K562 (cell line): Measurements from ENCODE around the gene SOX12. TPM values are rescaled to one million over a fixed set of nuclear protein-coding genes. Genes with fewer than 3 reads are reported as not detected.

Source experiments
- ATAC-seq: fragments of 200-7000 bp; cut with Tn5 transposase; 3 replicates; pipeline ENCODE4 v1.9.1; 2020; ENCODE audit warnings: moderate library complexity
- BruUV-seq: library from RNA; stranded (reverse); fragments of 400-500 nt; replicated peaks from 2 replicates; lab custom pipeline; 2021; lab: Mats Ljungman, UMichigan
- CTCF ChIA-PET: fragments of 300-600 bp; formaldehyde crosslinking; extraction: SDS; loops from one replicate; lab custom pipeline; 2021; ENCODE audit warnings: low intra/inter-chr PET ratio; lab: Yijun Ruan, JAX
- POLR2A ChIA-PET: fragments of 300-600, 350-650 bp; sonication (Branson Sonifier 250); formaldehyde crosslinking; extraction: SDS; loops from one replicate; lab custom pipeline; 2021; ENCODE audit warnings: antibody characterized with exemption, inconsistent platforms; lab: Yijun Ruan, JAX
- DNase-seq, 4 experiments: peaks; one replicate each; pipeline versions ENCODE4 v3.0.0 to v3.0.0-alpha.2; 2011 to 2018; ENCODE audit warnings: low spot score in 3 of 4, mixed read lengths in 3 of 4; ENCODE audit errors: extremely low read depth in 1 of 4
- FAIRE-seq: peaks from 2 replicates; lab custom pipeline; 2011; peaks lifted over from hg19 to GRCh38; lab: Jason Lieb, UNC
- H2AFZ ChIP-seq: 2 replicates; pipeline ENCODE4 v1.6.0; 2011; ENCODE audit warnings: low read depth, low read length, control low read depth, inconsistent platforms
- H3K27ac ChIP-seq: fragments of 200-600 bp; 3 replicates; pipeline ENCODE4 v1.8.0; 2011; ENCODE audit warnings: low read depth, mild to moderate bottlenecking, control low read depth, inconsistent platforms, low read length, moderate library complexity, mixed read lengths; ENCODE audit errors: extremely low read depth
- H3K27me3 ChIP-seq, 2 experiments: fragments of 300-600 bp in 1 of 2; 2 replicates in 1 of 2; 3 replicates in 1 of 2; pipeline versions ENCODE4 v1.6.0 to v1.8.0; 2011; ENCODE audit warnings: inconsistent platforms in 2 of 2, low read length in 2 of 2, mild to moderate bottlenecking in 1 of 2, mixed read lengths in 1 of 2, moderate library complexity in 1 of 2; ENCODE audit not compliant: control insufficient read depth in 2 of 2, insufficient read depth in 2 of 2
- H3K36me3 ChIP-seq: fragments of 300-600 bp; 3 replicates; pipeline ENCODE4 v1.8.0; 2011; ENCODE audit warnings: mild to moderate bottlenecking, low read length, inconsistent platforms; ENCODE audit not compliant: control insufficient read depth, insufficient read depth
- H3K4me1 ChIP-seq, 2 experiments: fragments of 200-600 bp in 1 of 2; replicated peaks in 1 of 2; 2 replicates in 1 of 2; 3 replicates in 1 of 2; pipeline versions ENCODE4 v1.5.1 to v1.8.0; 2011; ENCODE audit warnings: inconsistent platforms in 2 of 2, low read length in 2 of 2, mild to moderate bottlenecking in 1 of 2, mixed read lengths in 1 of 2, moderate library complexity in 1 of 2; ENCODE audit not compliant: control insufficient read depth in 2 of 2, insufficient read depth in 2 of 2
- H3K4me2 ChIP-seq: 2 replicates; pipeline ENCODE4 v1.6.1; 2011; ENCODE audit warnings: low read length, control low read depth, inconsistent platforms, mixed read lengths; ENCODE audit not compliant: insufficient read depth
- H3K4me3 ChIP-seq: fragments of 200-600 bp; sonication (generic), shearing (Covaris generic); 2 replicates; pipeline ENCODE4 v1.5.1; 2016; ENCODE audit warnings: control low read depth, inconsistent platforms
- H3K79me2 ChIP-seq: fragments of 200-600 bp; 3 replicates; pipeline ENCODE4 v1.8.0; 2011; ENCODE audit warnings: low read length, inconsistent platforms; ENCODE audit not compliant: control insufficient read depth, insufficient read depth
- H3K9ac ChIP-seq, 2 experiments: 2 replicates each; pipeline versions ENCODE4 v1.6.0 to v1.6.1; 2011; ENCODE audit warnings: low read depth in 2 of 2, low read length in 2 of 2, control low read depth in 1 of 2, inconsistent platforms in 1 of 2, mild to moderate bottlenecking in 1 of 2, mixed read lengths in 1 of 2; ENCODE audit not compliant: insufficient read depth in 1 of 2
- H3K9me1 ChIP-seq: one replicate; pipeline ENCODE4 v1.6.0; 2011; ENCODE audit warnings: inconsistent platforms, mild to moderate bottlenecking, low read length, moderate library complexity; ENCODE audit not compliant: control insufficient read depth, insufficient read depth
- H3K9me3 ChIP-seq: replicated peaks from 2 replicates; pipeline ENCODE4 v1.5.1; 2011; ENCODE audit warnings: low read depth, low read length, inconsistent platforms; ENCODE audit not compliant: control insufficient read depth, insufficient read depth
- H4K20me1 ChIP-seq: replicated peaks from 2 replicates; pipeline ENCODE4 v1.6.1; 2011; ENCODE audit warnings: low read length, inconsistent platforms, mixed read lengths; ENCODE audit not compliant: control insufficient read depth, insufficient read depth
- CBX8 ChIP-seq: fragments of 200-600 bp; sonication (generic); IDR thresholded peaks from 2 replicates; pipeline ENCODE4 v1.6.1; 2012; ENCODE audit warnings: borderline replicate concordance, mixed run types, low read depth, mild to moderate bottlenecking, moderate library complexity, mixed read lengths, low read length, control low read depth, inconsistent platforms; ENCODE audit not compliant: poor library complexity, severe bottlenecking; ENCODE audit errors: extremely low read depth
- CXXC5 ChIP-seq: fragments of 250-450 bp; sonication (Bioruptor Pico); IDR thresholded peaks from 2 replicates; pipeline ENCODE4 v1.8.0; 2022; ENCODE audit warnings: inconsistent platforms, mild to moderate bottlenecking, moderate library complexity
- DMBX1 ChIP-seq: fragments of 250-450 bp; sonication (Bioruptor Pico); IDR thresholded peaks from 2 replicates; pipeline ENCODE4 v1.8.0; 2022; ENCODE audit warnings: inconsistent platforms, mild to moderate bottlenecking, moderate library complexity, borderline replicate concordance
- GABPB1 ChIP-seq: sonication (generic); formaldehyde crosslinking; IDR thresholded peaks from 2 replicates; pipeline ENCODE4 v1.8.0; 2022; ENCODE audit warnings: mild to moderate bottlenecking, missing genetic modification reagents
- GATA2 ChIP-seq: sonication (generic); formaldehyde crosslinking; IDR thresholded peaks from 2 replicates; pipeline ENCODE4 v1.4.0; 2020; ENCODE audit warnings: mild to moderate bottlenecking, missing genetic modification reagents
- GTF2A2 ChIP-seq: IDR thresholded peaks from 2 replicates; pipeline ENCODE4 v1.6.1; 2016; ENCODE audit warnings: mild to moderate bottlenecking, missing genetic modification characterization, missing compliant biosample characterization
- KAT2B ChIP-seq: IDR thresholded peaks from one replicate; pipeline ENCODE4 v1.6.1; 2012; ENCODE audit warnings: low read depth, mild to moderate bottlenecking, control low read depth, inconsistent platforms, low read length, moderate library complexity
- L3MBTL2 ChIP-seq: fragments of 450-650 bp; IDR thresholded peaks from 2 replicates; pipeline ENCODE4 v1.6.1; 2016; ENCODE audit warnings: mild to moderate bottlenecking, moderate library complexity
- MEF2D ChIP-seq: conservative IDR thresholded peaks from 2 replicates; pipeline ENCODE4 v1.6.1; 2016; ENCODE audit warnings: low read depth, missing genetic modification characterization, missing compliant biosample characterization
- NFIC ChIP-seq: fragments of 450-650 bp; IDR thresholded peaks from 2 replicates; pipeline ENCODE4 v1.6.1; 2017; ENCODE audit warnings: mild to moderate bottlenecking, inconsistent platforms
- PHB2 ChIP-seq: fragments of 450-650 bp; IDR thresholded peaks from 2 replicates; pipeline ENCODE4 v1.6.1; 2017; ENCODE audit warnings: low read depth
- POLR2H ChIP-seq: IDR thresholded peaks from 2 replicates; pipeline ENCODE4 v1.6.1; 2016; ENCODE audit warnings: missing genetic modification characterization, low read depth, mild to moderate bottlenecking, control low read depth, missing compliant biosample characterization, moderate library complexity
- PURB ChIP-seq: sonication (generic); formaldehyde crosslinking; IDR thresholded peaks from 2 replicates; pipeline ENCODE4 v1.9.0; 2021; ENCODE audit warnings: low read depth, mild to moderate bottlenecking, missing genetic modification reagents
- SMAD4 ChIP-seq: fragments of 250-450 bp; sonication (Bioruptor Pico); conservative IDR thresholded peaks from 2 replicates; pipeline ENCODE4 v1.8.0; 2021; ENCODE audit warnings: inconsistent platforms, mild to moderate bottlenecking, moderate library complexity
- TFAM ChIP-seq: fragments of 250-450 bp; sonication (Bioruptor Pico); conservative IDR thresholded peaks from 2 replicates; pipeline ENCODE4 v1.5.0; 2021; ENCODE audit warnings: mild to moderate bottlenecking, moderate library complexity
- ZBTB7A ChIP-seq: IDR thresholded peaks from 2 replicates; pipeline ENCODE4 v1.6.1; 2011; ENCODE audit warnings: low read depth, mild to moderate bottlenecking, low read length, moderate library complexity, borderline replicate concordance; ENCODE audit not compliant: control insufficient read depth
- ZEB2 ChIP-seq: fragments of 450-650 bp; IDR thresholded peaks from 2 replicates; pipeline ENCODE4 v1.6.1; 2016
- ZNF146 ChIP-seq: IDR thresholded peaks from one replicate; pipeline ENCODE4 v1.6.1; 2018; ENCODE audit warnings: missing compliant biosample characterization; ENCODE audit not compliant: unreplicated experiment
- ZNF175 ChIP-seq: fragments of 200-800 bp; sonication (Bioruptor generic); IDR thresholded peaks from 2 replicates; pipeline ENCODE4 v1.6.1; 2016; ENCODE audit warnings: low read depth, mild to moderate bottlenecking, missing genetic modification characterization, missing compliant biosample characterization
- ZNF707 ChIP-seq: fragments of 250-450 bp; sonication (Bioruptor Pico); conservative IDR thresholded peaks from 2 replicates; pipeline ENCODE4 v1.8.0; 2022; ENCODE audit warnings: inconsistent platforms, mild to moderate bottlenecking, moderate library complexity
- WGBS: fragments of 100-300 bp; shearing (Covaris generic); methylation state at CpG from one replicate; pipeline ENCODE4 v1.1.6; 2016; ENCODE audit warnings: low coverage, mixed read lengths; ENCODE audit not compliant: insufficient coverage; ENCODE audit errors: missing lambda C conversion rate; 5-methylcytosine and 5-hydroxymethylcytosine counted together
- in situ Hi-C: fragments of 300-500 bp; cut with MboI; formaldehyde crosslinking; loops from 4 replicates; pipeline ENCODE4 v1.15.0; 2018; ENCODE audit warnings: inconsistent platforms, mixed read lengths
- intact Hi-C: fragments of 100-400 bp; cut with micrococcal nuclease; formaldehyde crosslinking; loops from 2 replicates; pipeline ENCODE4 v1.14.2; 2022
- polyA plus RNA-seq, 8 experiments: library from polyadenylated mRNA; depleted of rRNA in 4 of 8; stranded (reverse) in 5 of 8; unstranded in 3 of 8; fragments of >200 nt; fragmentation: Nextera tagmentation in 2 of 8; fragmentation: Illumina TruSeq in 1 of 8; extraction: Ambion mirVana in 2 of 8; extraction: Trizol in 1 of 8; gene quantifications; 2 replicates each; pipeline versions ENCODE4 v1.2.1 to v1.2.3, GENCODE V29; 2011 to 2014; ENCODE audit warnings: inconsistent platforms in 1 of 8, missing spikeins in 1 of 8
- total RNA-seq, 7 experiments: library from RNA; depleted of rRNA in 6 of 7; stranded (reverse); fragments of >200 nt in 6 of 7; fragmentation: Illumina TruSeq in 2 of 7; extraction: Trizol in 2 of 7; gene quantifications; 2 replicates each; pipeline versions ENCODE4 v1.2.1 to v1.2.3, GENCODE V29; 2011 to 2021; ENCODE audit warnings: low replicate concordance in 1 of 7

Gene SOX12
- total and polyA plus RNA-seq, 9 of the 15 experiments (the other 6 are each of a cell fraction or from before 2014, with no cell fraction given): 0.42 to 26.3 (median 2.6) TPM

DNA sequence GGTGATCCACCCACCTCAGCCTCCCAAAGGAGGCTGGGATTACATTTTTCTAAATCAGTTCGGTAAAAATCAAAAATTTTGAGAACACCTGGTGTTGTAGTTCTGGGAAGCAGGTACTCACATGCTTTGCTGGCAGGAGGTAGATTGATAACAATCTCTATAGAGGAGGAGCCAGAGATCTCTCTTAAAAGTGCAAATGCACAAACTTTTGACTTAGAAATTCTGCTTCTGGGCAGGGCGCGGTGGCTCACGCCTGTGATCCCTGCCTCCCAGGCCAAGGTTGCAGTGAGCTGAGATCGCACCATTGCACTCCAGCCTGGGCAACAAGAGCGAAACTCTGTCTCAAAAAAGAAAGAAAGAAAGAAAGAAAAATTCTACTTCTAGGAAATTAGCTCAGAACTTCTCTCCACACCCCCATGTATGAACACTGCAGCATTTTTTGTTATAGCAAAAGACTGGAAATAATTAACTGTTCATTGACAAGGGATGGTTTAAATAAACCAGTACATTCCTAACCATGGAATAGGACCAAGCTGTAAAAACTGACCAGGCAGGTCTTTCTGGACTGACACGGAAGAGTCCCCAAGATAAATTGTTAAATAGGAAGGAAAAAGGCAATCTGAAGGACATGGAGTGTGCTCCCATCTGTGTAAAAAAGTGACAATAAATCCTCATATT lies 40.8 kb downstream of the SOX12 start:
- 8% methylated on average over 5 of the region's 7 CpGs for WGBS
- peaks cover 46 to 61% of the 10 kb centered on the region in 2 experiments for H3K4me1 ChIP-seq
- intact Hi-C loops: no loop called here
- no peak overlapping the region for H3K4me2 ChIP-seq
- FAIRE-seq: no peak
- no peaks in the 10 kb centered on the region for H3K79me2 ChIP-seq
- no peak for DNase-seq
- peak overlapping the region; percentile 60; the same call in 1 of the 2 replicates for H2AFZ ChIP-seq
- H3K4me3 ChIP-seq: no peak overlapping the region
- BruUV-seq: no TSS peak
- in situ Hi-C loops: no loop called here
- no peaks in the 10 kb centered on the region for H3K36me3 ChIP-seq
- no peaks in the 10 kb centered on the region for H3K9me1 ChIP-seq
- H3K27me3 ChIP-seq: no peaks in the 10 kb centered on the region
- no peak for ATAC-seq
- H3K27ac ChIP-seq: peak overlapping the region; percentile 61; the same call in 2 of the 3 replicates
- ChIA-PET POLR2A (interaction anchor here (0.7 to 2.0 kb wide), 6 partner anchors 9 to 322 kb away, joined by 3 to 9 read pairs (median 4); partner anchors contain the start of gene TRIB3), CTCF (no interaction called here)
- peak overlapping the region; percentile 30; a peak in 2 of 4 replicates for H3K9ac ChIP-seq
- no peaks in the 10 kb centered on the region for H4K20me1 ChIP-seq
- H3K9me3 ChIP-seq: no peaks in the 10 kb centered on the region
- TF ChIP-seq ZBTB7A (no peak), KAT2B (no peak), DMBX1 (CRISPR knock-in tag) (peak; percentile 34; the same call in 1 of the 2 replicates), TFAM (CRISPR knock-in tag) (no peak), ZNF175 (peak; percentile 3; the same call in 1 of the 2 replicates), GTF2A2 (tag) (no peak), MEF2D (tag) (no peak), PHB2 (no peak), POLR2H (tag) (peak; percentile 56; the same call in 1 of the 2 replicates), PURB (no peak), NFIC (no peak), CBX8 (no peak), SMAD4 (CRISPR knock-in tag) (peak; percentile 18; the same call in 1 of the 2 replicates), GATA2 (CRISPR knock-in tag) (0 out of 2 replicates have a peak, but pooled peaks have one; percentile 11), L3MBTL2 (0 out of 2 replicates have a peak, but pooled peaks have one; percentile 12), ZNF146 (CRISPR knock-in tag) (no peak), GABPB1 (no peak), ZEB2 (no peak), CXXC5 (CRISPR knock-in tag) (peak; percentile 41; the same call in 1 of the 2 replicates), ZNF707 (CRISPR knock-in tag) (no peak)
